ENCODE measurements around the gene ANKHD1.

The ANKHD1 gene

GRCh38 chr5:140557136-140557805 lies 155.6 kb downstream of the ANKHD1 start, which contains the start of gene SRA1:
SRA1 (minus strand) TSS chr5:140557473; CDS start chr5:140557452, 21 bp downstream.
- Histone ChIP-seq H2AK5ac (ENCODE audit: low read depth, low read length) (peak within 1 kb of the TSS; percentile 68), H3K9me3 (replicated peaks in 1 of 2; ENCODE audit: control insufficient read depth in 2 of 2, insufficient read depth in 1 of 2, low read depth in 1 of 2, low read length in 2 of 2) (no peaks in the 10 kb centered on the region), H2BK5ac (ENCODE audit: low read length) (no peak within 1 kb of the TSS), H3K79me1 (ENCODE audit: low read depth, low read length) (peaks cover 4% of the 10 kb centered on the region), H3K4ac (ENCODE audit: low read length) (no peak within 1 kb of the TSS), H3K18ac (ENCODE audit: low read length) (peak within 1 kb of the TSS; percentile 95), H2BK15ac (ENCODE audit: low read length) (no peak within 1 kb of the TSS), H2BK12ac (ENCODE audit: low read length) (no peak within 1 kb of the TSS), H3K27ac (replicated peaks; ENCODE audit: low read length) (peak within 1 kb of the TSS; percentile 81), H3K9ac (ENCODE audit: low read depth, low read length, poor library complexity) (peak within 1 kb of the TSS; percentile 89), H3K4me2 (ENCODE audit: insufficient read depth, low read length, poor library complexity, severe bottlenecking) (peak within 1 kb of the TSS; percentile 66), H3K4me3 (ENCODE audit: low read length in 2 of 2) (peak within 1 kb of the TSS; percentile 78 to 95), H3K23ac (ENCODE audit: low read depth, low read length, poor library complexity) (peak within 1 kb of the TSS; percentile 82), H3K14ac (ENCODE audit: low read length) (no peak within 1 kb of the TSS), H4K91ac (ENCODE audit: low read depth, low read length, poor library complexity) (no peak within 1 kb of the TSS), H3K27me3 (ENCODE audit: control insufficient read depth in 3 of 3, insufficient read depth in 3 of 3, low read depth in 1 of 3, low read length in 3 of 3) (no peaks in the 10 kb centered on the region), H4K8ac (ENCODE audit: low read depth, low read length) (no peak within 1 kb of the TSS), H2AFZ (ENCODE audit: low read length) (peak within 1 kb of the TSS; percentile 92), H3K36me3 (replicated peaks in 1 of 2; ENCODE audit: control insufficient read depth in 2 of 2, insufficient read depth in 2 of 2, low read length in 2 of 2) (peaks cover 3 to 49% of the 10 kb centered on the region in 2 donors), H2BK120ac (ENCODE audit: low read depth, low read length) (no peak within 1 kb of the TSS), H3K4me1 (ENCODE audit: control insufficient read depth in 2 of 2, insufficient read depth in 1 of 2, low read depth in 1 of 2, low read length in 2 of 2) (peaks cover 7 to 9% of the 10 kb centered on the region in 2 donors)
- WGBS, 2 donors (ENCODE audit: extremely low coverage in 2 of 2, insufficient read length in 2 of 2, insufficient replicate concordance in 1 of 2) = no CpG with 5 or more reads among the region's 46 CpGs
- peak; percentile 83 for DNase-seq (ENCODE audit: low spot score)

GRCh38 chr5:140557965-140558364 lies 156.3 kb downstream of the ANKHD1 start:
- no peak overlapping the region for H3K4ac ChIP-seq (ENCODE audit: low read length)
- no peak overlapping the region for H3K23ac ChIP-seq (ENCODE audit: low read depth, low read length, poor library complexity)
- peak overlapping the region; percentile 1 for H2AK5ac ChIP-seq (ENCODE audit: low read depth, low read length)
- peaks cover 5 to 50% of the 10 kb centered on the region in 2 donors for H3K36me3 ChIP-seq (replicated peaks in 1 of 2; ENCODE audit: control insufficient read depth in 2 of 2, insufficient read depth in 2 of 2, low read length in 2 of 2)
- peak overlapping the region; percentile 81 for H3K27ac ChIP-seq (replicated peaks; ENCODE audit: low read length)
- no peak overlapping the region for H2BK120ac ChIP-seq (ENCODE audit: low read depth, low read length)
- peaks cover 3% of the 10 kb centered on the region for H3K79me1 ChIP-seq (ENCODE audit: low read depth, low read length)
- peak overlapping the region in 1 of 2 donors; percentile 78 for H3K4me3 ChIP-seq (ENCODE audit: low read length in 2 of 2)
- H4K91ac ChIP-seq (ENCODE audit: low read depth, low read length, poor library complexity) = no peak overlapping the region
- no peak overlapping the region for H3K9ac ChIP-seq (ENCODE audit: low read depth, low read length, poor library complexity)
- H2BK5ac ChIP-seq (ENCODE audit: low read length) = no peak overlapping the region
- peak overlapping the region; percentile 92 for H2AFZ ChIP-seq (ENCODE audit: low read length)
- no peak overlapping the region for H2BK12ac ChIP-seq (ENCODE audit: low read length)
- no peaks in the 10 kb centered on the region for H3K27me3 ChIP-seq (ENCODE audit: control insufficient read depth in 3 of 3, insufficient read depth in 3 of 3, low read depth in 1 of 3, low read length in 3 of 3)
- H3K4me2 ChIP-seq (ENCODE audit: insufficient read depth, low read length, poor library complexity, severe bottlenecking) = peak overlapping the region; percentile 66
- no peak overlapping the region for H3K18ac ChIP-seq (ENCODE audit: low read length)
- no peak for DNase-seq (ENCODE audit: low spot score)
- no peak overlapping the region for H3K14ac ChIP-seq (ENCODE audit: low read length)
- WGBS, 2 donors (ENCODE audit: extremely low coverage in 2 of 2, insufficient read length in 2 of 2, insufficient replicate concordance in 1 of 2) = no CpG with 5 or more reads among the region's 3 CpGs
- no peak overlapping the region for H2BK15ac ChIP-seq (ENCODE audit: low read length)
- no peaks in the 10 kb centered on the region for H3K9me3 ChIP-seq (replicated peaks in 1 of 2; ENCODE audit: control insufficient read depth in 2 of 2, insufficient read depth in 1 of 2, low read depth in 1 of 2, low read length in 2 of 2)
- peaks cover 7 to 9% of the 10 kb centered on the region in 2 donors for H3K4me1 ChIP-seq (ENCODE audit: control insufficient read depth in 2 of 2, insufficient read depth in 1 of 2, low read depth in 1 of 2, low read length in 2 of 2)
- H4K8ac ChIP-seq (ENCODE audit: low read depth, low read length) = no peak overlapping the region

GRCh38 chr5:140558542-140558941 lies 156.9 kb downstream of the ANKHD1 start:
- no peak overlapping the region for H3K14ac ChIP-seq (ENCODE audit: low read length)
- peak overlapping the region; percentile 1 for H2AK5ac ChIP-seq (ENCODE audit: low read depth, low read length)
- DNase-seq (ENCODE audit: low spot score) = no peak
- no peak overlapping the region for H3K18ac ChIP-seq (ENCODE audit: low read length)
- no peaks in the 10 kb centered on the region for H3K9me3 ChIP-seq (replicated peaks in 1 of 2; ENCODE audit: control insufficient read depth in 2 of 2, insufficient read depth in 1 of 2, low read depth in 1 of 2, low read length in 2 of 2)
- H3K27ac ChIP-seq (replicated peaks; ENCODE audit: low read length) = no peak overlapping the region
- no peak overlapping the region for H2BK5ac ChIP-seq (ENCODE audit: low read length)
- H3K4me3 ChIP-seq (ENCODE audit: low read length in 2 of 2) = no peak overlapping the region
- H3K79me1 ChIP-seq (ENCODE audit: low read depth, low read length) = peaks cover 3% of the 10 kb centered on the region
- no CpG with 5 or more reads among the region's 9 CpGs for WGBS, 2 donors (ENCODE audit: extremely low coverage in 2 of 2, insufficient read length in 2 of 2, insufficient replicate concordance in 1 of 2)
- no peak overlapping the region for H2AFZ ChIP-seq (ENCODE audit: low read length)
- H3K36me3 ChIP-seq (replicated peaks in 1 of 2; ENCODE audit: control insufficient read depth in 2 of 2, insufficient read depth in 2 of 2, low read length in 2 of 2) = peaks cover 5 to 44% of the 10 kb centered on the region in 2 donors
- H3K4me1 ChIP-seq (ENCODE audit: control insufficient read depth in 2 of 2, insufficient read depth in 1 of 2, low read depth in 1 of 2, low read length in 2 of 2) = peaks cover 8 to 9% of the 10 kb centered on the region in 2 donors
- no peak overlapping the region for H3K23ac ChIP-seq (ENCODE audit: low read depth, low read length, poor library complexity)
- H3K4ac ChIP-seq (ENCODE audit: low read length) = no peak overlapping the region
- H3K27me3 ChIP-seq (ENCODE audit: control insufficient read depth in 3 of 3, insufficient read depth in 3 of 3, low read depth in 1 of 3, low read length in 3 of 3) = no peaks in the 10 kb centered on the region
- H2BK12ac ChIP-seq (ENCODE audit: low read length) = no peak overlapping the region
- no peak overlapping the region for H4K8ac ChIP-seq (ENCODE audit: low read depth, low read length)
- H4K91ac ChIP-seq (ENCODE audit: low read depth, low read length, poor library complexity) = no peak overlapping the region
- H3K4me2 ChIP-seq (ENCODE audit: insufficient read depth, low read length, poor library complexity, severe bottlenecking) = no peak overlapping the region
- H2BK120ac ChIP-seq (ENCODE audit: low read depth, low read length) = no peak overlapping the region
- no peak overlapping the region for H2BK15ac ChIP-seq (ENCODE audit: low read length)
- no peak overlapping the region for H3K9ac ChIP-seq (ENCODE audit: low read depth, low read length, poor library complexity)

GRCh38 chr5:140560227-140560626 lies 158.6 kb downstream of the ANKHD1 start:
- H3K27me3 ChIP-seq (ENCODE audit: control insufficient read depth in 3 of 3, insufficient read depth in 3 of 3, low read depth in 1 of 3, low read length in 3 of 3) = no peaks in the 10 kb centered on the region
- H3K23ac ChIP-seq (ENCODE audit: low read depth, low read length, poor library complexity) = no peak overlapping the region
- no peak overlapping the region for H2AK5ac ChIP-seq (ENCODE audit: low read depth, low read length)
- no peak overlapping the region for H3K14ac ChIP-seq (ENCODE audit: low read length)
- no peak overlapping the region for H2BK12ac ChIP-seq (ENCODE audit: low read length)
- no peak overlapping the region for H4K91ac ChIP-seq (ENCODE audit: low read depth, low read length, poor library complexity)
- no peak overlapping the region for H3K27ac ChIP-seq (replicated peaks; ENCODE audit: low read length)
- no peak overlapping the region for H2BK120ac ChIP-seq (ENCODE audit: low read depth, low read length)
- H2BK5ac ChIP-seq (ENCODE audit: low read length) = peak overlapping the region; percentile 2
- H3K9ac ChIP-seq (ENCODE audit: low read depth, low read length, poor library complexity) = no peak overlapping the region
- no peak overlapping the region for H3K4me3 ChIP-seq (ENCODE audit: low read length in 2 of 2)
- peaks cover 5% of the 10 kb centered on the region for H3K79me1 ChIP-seq (ENCODE audit: low read depth, low read length)
- H3K4me2 ChIP-seq (ENCODE audit: insufficient read depth, low read length, poor library complexity, severe bottlenecking) = no peak overlapping the region
- H2AFZ ChIP-seq (ENCODE audit: low read length) = no peak overlapping the region
- H3K4me1 ChIP-seq (ENCODE audit: control insufficient read depth in 2 of 2, insufficient read depth in 1 of 2, low read depth in 1 of 2, low read length in 2 of 2) = peaks cover 9 to 12% of the 10 kb centered on the region in 2 donors
- WGBS, 2 donors (ENCODE audit: extremely low coverage in 2 of 2, insufficient read length in 2 of 2, insufficient replicate concordance in 1 of 2) = no CpG with 5 or more reads among the region's 10 CpGs
- no peak overlapping the region for H3K4ac ChIP-seq (ENCODE audit: low read length)
- no peaks in the 10 kb centered on the region for H3K9me3 ChIP-seq (replicated peaks in 1 of 2; ENCODE audit: control insufficient read depth in 2 of 2, insufficient read depth in 1 of 2, low read depth in 1 of 2, low read length in 2 of 2)
- H2BK15ac ChIP-seq (ENCODE audit: low read length) = no peak overlapping the region
- H3K36me3 ChIP-seq (replicated peaks in 1 of 2; ENCODE audit: control insufficient read depth in 2 of 2, insufficient read depth in 2 of 2, low read length in 2 of 2) = peaks cover 5 to 31% of the 10 kb centered on the region in 2 donors
- DNase-seq (ENCODE audit: low spot score) = no peak
- no peak overlapping the region for H3K18ac ChIP-seq (ENCODE audit: low read length)
- H4K8ac ChIP-seq (ENCODE audit: low read depth, low read length) = no peak overlapping the region
